HG03196 (cell line): ENCODE measurements around the gene SMURF1.
"Not testable (repeated sequence)": the region's sequence is repeated elsewhere in the genome, so short reads cannot be mapped to it uniquely, and the experiment has no call there.

ENCODE experiments used
- ATAC-seq: cut with Tn5 transposase; IDR thresholded peaks from one replicate; pipeline ENCODE4 v1.9.1; 2021; ENCODE audit not compliant: unreplicated experiment

Gene SMURF1

GRCh38 chr7:99121496-99122021 lies 22.3 kb downstream of the SMURF1 start:
- no peak for ATAC-seq

GRCh38 chr7:99120916-99121315 lies 23.0 kb downstream of the SMURF1 start:
- no peak for ATAC-seq

GRCh38 chr7:99120501-99120900 lies 23.4 kb downstream of the SMURF1 start:
- no peak for ATAC-seq

- no peak for ATAC-seq
These were observed 25.8 kb downstream of the SMURF1 start for GRCh38 chr7:99118077-99118476.

- ATAC-seq = no peak
These were observed 27.8 kb downstream of the SMURF1 start for GRCh38 chr7:99116144-99116543.

GRCh38 chr7:99115379-99115778 lies 28.5 kb downstream of the SMURF1 start:
- ATAC-seq = no peak

GRCh38 chr7:99112979-99113378 lies 30.9 kb downstream of the SMURF1 start:
- ATAC-seq = no peak

- ATAC-seq = peak; percentile 79
These were observed 31.8 kb downstream of the SMURF1 start for GRCh38 chr7:99112097-99112496.

- ATAC-seq = no peak
These were observed 32.3 kb downstream of the SMURF1 start for GRCh38 chr7:99111591-99111990.

- ATAC-seq = no peak
These were observed 34.5 kb downstream of the SMURF1 start for GRCh38 chr7:99109108-99110051.

GRCh38 chr7:99108613-99109012 lies 35.3 kb downstream of the SMURF1 start:
- no peak for ATAC-seq

GRCh38 chr7:99106821-99107241 lies 37.1 kb downstream of the SMURF1 start:
- no peak for ATAC-seq

GRCh38 chr7:99106411-99106810 lies 37.5 kb downstream of the SMURF1 start:
- no peak for ATAC-seq

- ATAC-seq = no peak
These were observed 38.2 kb downstream of the SMURF1 start for GRCh38 chr7:99105756-99106155.

- ATAC-seq = no peak
These were observed 39.3 kb downstream of the SMURF1 start for GRCh38 chr7:99104631-99105030.

GRCh38 chr7:99103836-99104235 lies 40.1 kb downstream of the SMURF1 start:
- ATAC-seq = not testable (repeated sequence)

- no peak for ATAC-seq
These were observed 40.9 kb downstream of the SMURF1 start for GRCh38 chr7:99102809-99103690.

GRCh38 chr7:99102361-99102760 lies 41.5 kb downstream of the SMURF1 start:
- ATAC-seq = no peak

- not testable (repeated sequence) for ATAC-seq
These were observed 42.4 kb downstream of the SMURF1 start for GRCh38 chr7:99101516-99101915.

- no peak for ATAC-seq
These were observed 44.3 kb downstream of the SMURF1 start for GRCh38 chr7:99099499-99100077.
